ENCODE results near the gene KIAA0232.
A peak's percentile ranks its signal among the peaks of the same experiment; 100 is the strongest.
"Not testable (repeated sequence)": the region's sequence is repeated elsewhere in the genome, so short reads cannot be mapped to it uniquely, and the experiment has no call there.

Gene KIAA0232

GRCh38 chr4:6750286-6751221 is 32.0 kb upstream of the KIAA0232 start:
- peak overlapping the region; percentile 29 for H3K27ac Mint-ChIP-seq
- H3K4me3 Mint-ChIP-seq = no peak overlapping the region
- H3K4me1 Mint-ChIP-seq (ENCODE audit: low read depth) = peaks cover 11% of the 10 kb centered on the region
- no peaks in the 10 kb centered on the region for H3K9me3 Mint-ChIP-seq
- no peaks in the 10 kb centered on the region for H3K36me3 Mint-ChIP-seq (ENCODE audit: low read depth)
- H3K27me3 Mint-ChIP-seq = no peaks in the 10 kb centered on the region
- no peak for DNase-seq

- Mint-ChIP-seq H3K4me1 (ENCODE audit: low read depth) (peaks cover 11% of the 10 kb centered on the region), H3K4me3 (peak overlapping the region; percentile 45), H3K27me3 (no peaks in the 10 kb centered on the region), H3K27ac (peak overlapping the region; percentile 58), H3K9me3 (no peaks in the 10 kb centered on the region), H3K36me3 (ENCODE audit: low read depth) (no peaks in the 10 kb centered on the region)
- DNase-seq = no peak
Measured at GRCh38 chr4:6751611-6752485, 30.7 kb upstream of the KIAA0232 start.

GRCh38 chr4:6752486-6752829 is 30.1 kb upstream of the KIAA0232 start:
- H3K27ac Mint-ChIP-seq = no peak overlapping the region
- no peaks in the 10 kb centered on the region for H3K27me3 Mint-ChIP-seq
- H3K9me3 Mint-ChIP-seq = no peaks in the 10 kb centered on the region
- no peaks in the 10 kb centered on the region for H3K36me3 Mint-ChIP-seq (ENCODE audit: low read depth)
- no peak overlapping the region for H3K4me3 Mint-ChIP-seq
- DNase-seq = no peak
- H3K4me1 Mint-ChIP-seq (ENCODE audit: low read depth) = peaks cover 11% of the 10 kb centered on the region

- Mint-ChIP-seq H3K27me3 (no peaks in the 10 kb centered on the region), H3K27ac (no peak overlapping the region), H3K4me3 (no peak overlapping the region), H3K36me3 (ENCODE audit: low read depth) (no peaks in the 10 kb centered on the region), H3K9me3 (no peaks in the 10 kb centered on the region), H3K4me1 (ENCODE audit: low read depth) (peaks cover 11% of the 10 kb centered on the region)
- DNase-seq = no peak
Measured at GRCh38 chr4:6753103-6753560, 29.4 kb upstream of the KIAA0232 start.

- Mint-ChIP-seq H3K27me3 (no peaks in the 10 kb centered on the region), H3K36me3 (ENCODE audit: low read depth) (no peaks in the 10 kb centered on the region), H3K9me3 (no peaks in the 10 kb centered on the region), H3K4me3 (no peak overlapping the region), H3K27ac (no peak overlapping the region), H3K4me1 (ENCODE audit: low read depth) (peaks cover 11% of the 10 kb centered on the region)
- no peak for DNase-seq
Measured at GRCh38 chr4:6753891-6754290, 28.6 kb upstream of the KIAA0232 start.

GRCh38 chr4:6754481-6755087 is 27.9 kb upstream of the KIAA0232 start:
- Mint-ChIP-seq H3K4me1 (ENCODE audit: low read depth) (peaks cover 11% of the 10 kb centered on the region), H3K27me3 (no peaks in the 10 kb centered on the region), H3K36me3 (ENCODE audit: low read depth) (no peaks in the 10 kb centered on the region), H3K4me3 (no peak overlapping the region), H3K9me3 (no peaks in the 10 kb centered on the region), H3K27ac (no peak overlapping the region)
- no peak for DNase-seq

GRCh38 chr4:6755088-6755753 is 27.3 kb upstream of the KIAA0232 start:
- no peaks in the 10 kb centered on the region for H3K27me3 Mint-ChIP-seq
- H3K4me3 Mint-ChIP-seq = no peak overlapping the region
- H3K27ac Mint-ChIP-seq = no peak overlapping the region
- no peak for DNase-seq
- peaks cover 11% of the 10 kb centered on the region for H3K4me1 Mint-ChIP-seq (ENCODE audit: low read depth)
- H3K36me3 Mint-ChIP-seq (ENCODE audit: low read depth) = no peaks in the 10 kb centered on the region
- no peaks in the 10 kb centered on the region for H3K9me3 Mint-ChIP-seq

- not testable (repeated sequence) for H3K36me3 Mint-ChIP-seq (ENCODE audit: low read depth); H3K4me1 Mint-ChIP-seq (ENCODE audit: low read depth); H3K4me3 Mint-ChIP-seq; DNase-seq; H3K9me3 Mint-ChIP-seq; H3K27me3 Mint-ChIP-seq; H3K27ac Mint-ChIP-seq
Measured at GRCh38 chr4:6756345-6756744, 26.2 kb upstream of the KIAA0232 start.

- Mint-ChIP-seq H3K9me3 (no peaks in the 10 kb centered on the region), H3K27ac (no peak overlapping the region), H3K4me3 (no peak overlapping the region), H3K27me3 (no peaks in the 10 kb centered on the region), H3K36me3 (ENCODE audit: low read depth) (no peaks in the 10 kb centered on the region), H3K4me1 (ENCODE audit: low read depth) (peaks cover 2% of the 10 kb centered on the region)
- no peak for DNase-seq
Measured at GRCh38 chr4:6758728-6759127, 23.8 kb upstream of the KIAA0232 start.

GRCh38 chr4:6760865-6761264 is 21.7 kb upstream of the KIAA0232 start:
- no peak overlapping the region for H3K4me3 Mint-ChIP-seq
- H3K4me1 Mint-ChIP-seq (ENCODE audit: low read depth) = peaks cover 2% of the 10 kb centered on the region
- no peaks in the 10 kb centered on the region for H3K27me3 Mint-ChIP-seq
- no peak overlapping the region for H3K27ac Mint-ChIP-seq
- H3K36me3 Mint-ChIP-seq (ENCODE audit: low read depth) = no peaks in the 10 kb centered on the region
- DNase-seq = no peak
- no peaks in the 10 kb centered on the region for H3K9me3 Mint-ChIP-seq

GRCh38 chr4:6761649-6762615 is 20.6 kb upstream of the KIAA0232 start:
- Mint-ChIP-seq H3K27ac (no peak overlapping the region), H3K9me3 (no peaks in the 10 kb centered on the region), H3K4me3 (no peak overlapping the region), H3K36me3 (ENCODE audit: low read depth) (no peaks in the 10 kb centered on the region), H3K27me3 (no peaks in the 10 kb centered on the region), H3K4me1 (ENCODE audit: low read depth) (peaks cover 2% of the 10 kb centered on the region)
- no peak for DNase-seq

- no peak for DNase-seq
- Mint-ChIP-seq H3K27ac (no peak overlapping the region), H3K27me3 (no peaks in the 10 kb centered on the region), H3K9me3 (no peaks in the 10 kb centered on the region), H3K36me3 (ENCODE audit: low read depth) (no peaks in the 10 kb centered on the region), H3K4me3 (no peak overlapping the region), H3K4me1 (ENCODE audit: low read depth) (peaks cover 2% of the 10 kb centered on the region)
Measured at GRCh38 chr4:6763330-6763851, 19.1 kb upstream of the KIAA0232 start.

GRCh38 chr4:6764976-6765620 is 17.4 kb upstream of the KIAA0232 start:
- Mint-ChIP-seq H3K27me3 (no peaks in the 10 kb centered on the region), H3K36me3 (ENCODE audit: low read depth) (no peaks in the 10 kb centered on the region), H3K27ac (no peak overlapping the region), H3K4me1 (ENCODE audit: low read depth) (peaks cover 17% of the 10 kb centered on the region), H3K9me3 (no peaks in the 10 kb centered on the region), H3K4me3 (no peak overlapping the region)
- DNase-seq = no peak
